Prostate gland (tissue), 2 donors: ENCODE results near the gene SLC34A3. TPM values are rescaled to one million over a fixed set of nuclear protein-coding genes. Genes with fewer than 3 reads are reported as not detected.

Experiments used
- DNase-seq: peaks from one replicate; pipeline ENCODE4 v3.0.0-alpha.2; 2019; ENCODE audit warnings: low spot score
- H3K27ac ChIP-seq, 2 donors: fragments of 200-600 bp; sonication (generic); 2 replicates each; pipeline ENCODE4 v1.5.1; 2017 to 2019
- H3K27me3 ChIP-seq: fragments of 200-600 bp; sonication (generic); replicated peaks from 2 replicates; pipeline ENCODE4 v1.5.1; 2019; ENCODE audit not compliant: insufficient read depth
- H3K36me3 ChIP-seq, 2 donors: fragments of 200-600 bp; sonication (generic); 1 replicate in 1 of 2; 2 replicates in 1 of 2; pipeline versions ENCODE4 v1.5.1 to v1.8.1; 2017 to 2019
- H3K4me1 ChIP-seq: fragments of 200-600 bp; sonication (generic); replicated peaks from 2 replicates; pipeline ENCODE4 v1.5.1; 2019
- H3K4me3 ChIP-seq, 2 donors: fragments of 200-600 bp; sonication (generic); 2 replicates each; pipeline ENCODE4 v1.5.1; 2017 to 2019
- H3K9me3 ChIP-seq: fragments of 200-600 bp; sonication (generic); 2 replicates; pipeline ENCODE4 v1.5.1; 2017
- POLR2A ChIP-seq: fragments of 450-650 bp; IDR thresholded peaks from one replicate; pipeline ENCODE4 v1.6.1; 2016; ENCODE audit warnings: antibody characterized with exemption, mild to moderate bottlenecking
- POLR2AphosphoS5 ChIP-seq: sonication (generic); formaldehyde crosslinking; IDR thresholded peaks from one replicate; pipeline ENCODE4 v1.6.1; 2017; ENCODE audit warnings: antibody characterized with exemption
- WGBS: methylation state at CpG from one replicate; pipeline ENCODE4 v1.1.5; 2018; 5-methylcytosine and 5-hydroxymethylcytosine counted together
- intact Hi-C: fragments of 100-400 bp; cut with DNase I; formaldehyde crosslinking; loops from one replicate; pipeline ENCODE4 v1.14.2; 2022
- total RNA-seq, 2 donors: library from RNA; depleted of rRNA; stranded (reverse); fragments of >200 nt; gene quantifications; one replicate each; pipeline ENCODE4 v1.1.0, GENCODE V29; 2016
- TF ChIP-seq, protein P1 (sequence below), 4 experiments: fragments of 200-600 bp in 2 of 4; fragments of 450-650 bp in 2 of 4; sonication (generic) in 2 of 4; IDR thresholded peaks; 1 replicate in 3 of 4; 2 replicates in 1 of 4; pipeline ENCODE4 v1.5.1; 2016 to 2019; ENCODE audit warnings: antibody characterized with exemption in 4 of 4, mild to moderate bottlenecking in 2 of 4, moderate library complexity in 2 of 4

The SLC34A3 gene
- total RNA-seq, 2 donors from 2014 or later: 0.57 TPM; not detected in 1

DNA sequence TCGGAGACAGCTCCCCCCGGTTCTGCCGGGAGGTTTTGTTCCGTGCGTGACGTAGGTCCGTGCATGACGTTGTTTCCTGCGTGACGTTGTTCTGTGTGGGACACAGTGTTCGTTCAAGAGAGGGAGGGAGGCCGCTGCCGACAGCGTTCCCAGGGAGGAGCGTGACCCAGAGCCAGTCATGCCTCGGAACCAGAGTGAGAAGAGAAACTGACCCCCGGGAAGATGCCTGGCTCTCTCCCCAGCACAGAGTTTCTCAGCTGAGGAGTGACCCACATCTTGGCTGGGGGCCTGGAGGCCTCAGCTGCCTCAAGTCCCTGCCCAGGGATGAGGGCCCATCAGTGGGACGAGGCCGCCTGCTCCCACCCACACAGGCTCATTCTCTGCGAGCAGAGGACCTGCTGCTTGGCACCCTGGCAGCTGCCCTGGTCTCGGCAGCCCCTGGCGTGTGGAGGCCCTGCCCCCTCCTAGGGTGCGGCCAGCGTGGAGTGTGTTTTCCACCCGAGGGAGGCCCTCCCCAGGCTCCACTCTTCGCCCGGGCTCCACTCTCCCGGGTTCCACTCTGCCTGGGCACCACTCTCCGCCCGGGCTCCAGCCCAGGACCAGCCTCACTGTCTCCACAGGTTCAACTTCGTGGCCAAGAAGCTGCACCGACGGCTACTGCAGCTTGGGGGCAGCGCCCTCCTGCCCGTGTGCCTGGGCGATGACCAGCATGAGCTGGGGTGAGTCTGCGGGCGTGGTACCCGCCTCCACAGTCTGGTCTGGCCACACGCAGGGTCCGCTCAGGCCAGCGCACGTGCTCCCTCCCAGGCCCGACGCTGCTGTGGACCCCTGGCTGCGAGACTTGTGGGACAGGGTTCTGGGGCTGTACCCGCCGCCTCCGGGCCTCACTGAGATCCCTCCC is 17.3 kb upstream of the SLC34A3 start:
- Histone ChIP-seq H3K9me3 (no peaks in the 10 kb centered on the region), H3K4me3 (no peak overlapping the region), H3K36me3 (no peaks in the 10 kb centered on the region), H3K27ac (no peak overlapping the region), H3K27me3 (no peaks in the 10 kb centered on the region), H3K4me1 (peaks cover 5% of the 10 kb centered on the region)
- intact Hi-C loops: no loop called here
- no peak for DNase-seq
- TF ChIP-seq, protein P1, sequence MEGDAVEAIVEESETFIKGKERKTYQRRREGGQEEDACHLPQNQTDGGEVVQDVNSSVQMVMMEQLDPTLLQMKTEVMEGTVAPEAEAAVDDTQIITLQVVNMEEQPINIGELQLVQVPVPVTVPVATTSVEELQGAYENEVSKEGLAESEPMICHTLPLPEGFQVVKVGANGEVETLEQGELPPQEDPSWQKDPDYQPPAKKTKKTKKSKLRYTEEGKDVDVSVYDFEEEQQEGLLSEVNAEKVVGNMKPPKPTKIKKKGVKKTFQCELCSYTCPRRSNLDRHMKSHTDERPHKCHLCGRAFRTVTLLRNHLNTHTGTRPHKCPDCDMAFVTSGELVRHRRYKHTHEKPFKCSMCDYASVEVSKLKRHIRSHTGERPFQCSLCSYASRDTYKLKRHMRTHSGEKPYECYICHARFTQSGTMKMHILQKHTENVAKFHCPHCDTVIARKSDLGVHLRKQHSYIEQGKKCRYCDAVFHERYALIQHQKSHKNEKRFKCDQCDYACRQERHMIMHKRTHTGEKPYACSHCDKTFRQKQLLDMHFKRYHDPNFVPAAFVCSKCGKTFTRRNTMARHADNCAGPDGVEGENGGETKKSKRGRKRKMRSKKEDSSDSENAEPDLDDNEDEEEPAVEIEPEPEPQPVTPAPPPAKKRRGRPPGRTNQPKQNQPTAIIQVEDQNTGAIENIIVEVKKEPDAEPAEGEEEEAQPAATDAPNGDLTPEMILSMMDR (IDR thresholded peaks at IDR 0.05): no peak
- TF ChIP-seq POLR2A (no peak), POLR2AphosphoS5 (no peak)
- WGBS: 89% methylated on average over 46 of the region's 49 CpGs

DNA sequence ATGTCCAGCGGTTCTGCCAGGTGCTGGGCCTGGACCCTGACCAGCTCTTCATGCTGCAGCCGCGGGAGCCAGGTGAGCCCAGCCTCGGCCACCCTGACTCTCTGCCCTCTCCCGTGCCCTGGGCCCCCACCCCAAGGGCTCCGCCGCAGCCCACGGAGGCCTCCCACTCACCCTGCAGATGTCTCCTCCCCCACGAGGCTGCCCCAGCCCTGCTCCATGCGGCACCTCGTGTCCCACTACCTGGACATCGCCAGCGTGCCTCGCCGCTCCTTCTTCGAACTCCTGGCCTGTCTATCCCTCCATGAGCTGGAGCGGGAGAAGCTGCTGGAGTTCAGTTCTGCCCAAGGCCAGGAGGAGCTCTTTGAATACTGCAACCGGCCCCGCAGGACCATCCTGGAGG is 16.1 kb upstream of the SLC34A3 start:
- Histone ChIP-seq H3K27ac (no peak overlapping the region), H3K27me3 (no peaks in the 10 kb centered on the region), H3K4me3 (no peak overlapping the region), H3K36me3 (no peaks in the 10 kb centered on the region), H3K9me3 (no peaks in the 10 kb centered on the region), H3K4me1 (peaks cover 5% of the 10 kb centered on the region)
- intact Hi-C loops: no loop called here
- no peak for DNase-seq
- TF ChIP-seq, protein P1 (IDR thresholded peaks at IDR 0.05): no peak
- TF ChIP-seq POLR2A: no peak
- TF ChIP-seq POLR2AphosphoS5: no peak
- WGBS: 96% methylated on average over 19 of the region's 19 CpGs

DNA sequence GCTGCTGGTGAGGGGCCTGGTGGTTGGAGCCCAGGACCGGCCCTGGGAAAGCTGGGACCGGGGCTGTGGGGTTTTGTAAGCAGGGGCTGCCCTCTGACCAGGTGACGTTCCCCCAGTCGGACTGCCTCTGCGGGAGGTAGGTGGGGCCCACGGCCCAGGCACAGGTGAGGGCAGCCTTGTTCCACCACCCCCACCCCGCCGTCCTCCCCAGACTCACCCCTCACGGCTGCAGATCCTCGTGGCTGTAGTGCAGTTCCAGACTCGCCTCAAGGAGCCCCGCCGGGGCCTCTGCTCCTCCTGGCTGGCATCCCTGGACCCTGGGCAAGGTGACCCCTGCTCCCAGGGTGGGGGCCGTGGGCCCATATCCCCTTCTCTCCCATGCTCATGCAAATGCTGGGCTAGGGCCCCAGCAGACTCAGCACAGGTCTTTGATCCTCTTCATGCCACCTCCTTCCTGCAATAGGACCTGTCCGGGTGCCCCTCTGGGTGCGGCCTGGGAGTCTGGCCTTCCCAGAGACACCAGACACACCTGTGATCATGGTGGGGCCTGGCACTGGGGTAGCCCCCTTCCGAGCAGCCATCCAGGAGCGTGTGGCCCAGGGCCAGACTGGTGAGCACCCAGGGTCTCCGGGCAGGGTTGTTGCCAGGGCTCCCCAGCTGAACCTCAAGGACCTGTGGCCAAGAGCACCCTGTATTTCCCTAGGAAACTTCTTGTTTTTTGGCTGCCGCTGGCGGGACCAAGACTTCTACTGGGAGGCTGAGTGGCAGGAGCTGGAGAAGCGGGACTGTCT is 15.3 kb upstream of the SLC34A3 start:
- no peaks in the 10 kb centered on the region for H3K9me3 ChIP-seq
- TF ChIP-seq, protein P1 (IDR thresholded peaks at IDR 0.05): no peak
- TF ChIP-seq POLR2A: no peak
- no peak for TF ChIP-seq POLR2AphosphoS5
- H3K36me3 ChIP-seq: no peaks in the 10 kb centered on the region
- intact Hi-C loops: no loop called here
- no peak for DNase-seq
- no peak overlapping the region for H3K27ac ChIP-seq
- H3K27me3 ChIP-seq: no peaks in the 10 kb centered on the region
- peaks cover 5% of the 10 kb centered on the region for H3K4me1 ChIP-seq
- 93% methylated on average over 22 of the region's 22 CpGs for WGBS
- no peak overlapping the region for H3K4me3 ChIP-seq

DNA sequence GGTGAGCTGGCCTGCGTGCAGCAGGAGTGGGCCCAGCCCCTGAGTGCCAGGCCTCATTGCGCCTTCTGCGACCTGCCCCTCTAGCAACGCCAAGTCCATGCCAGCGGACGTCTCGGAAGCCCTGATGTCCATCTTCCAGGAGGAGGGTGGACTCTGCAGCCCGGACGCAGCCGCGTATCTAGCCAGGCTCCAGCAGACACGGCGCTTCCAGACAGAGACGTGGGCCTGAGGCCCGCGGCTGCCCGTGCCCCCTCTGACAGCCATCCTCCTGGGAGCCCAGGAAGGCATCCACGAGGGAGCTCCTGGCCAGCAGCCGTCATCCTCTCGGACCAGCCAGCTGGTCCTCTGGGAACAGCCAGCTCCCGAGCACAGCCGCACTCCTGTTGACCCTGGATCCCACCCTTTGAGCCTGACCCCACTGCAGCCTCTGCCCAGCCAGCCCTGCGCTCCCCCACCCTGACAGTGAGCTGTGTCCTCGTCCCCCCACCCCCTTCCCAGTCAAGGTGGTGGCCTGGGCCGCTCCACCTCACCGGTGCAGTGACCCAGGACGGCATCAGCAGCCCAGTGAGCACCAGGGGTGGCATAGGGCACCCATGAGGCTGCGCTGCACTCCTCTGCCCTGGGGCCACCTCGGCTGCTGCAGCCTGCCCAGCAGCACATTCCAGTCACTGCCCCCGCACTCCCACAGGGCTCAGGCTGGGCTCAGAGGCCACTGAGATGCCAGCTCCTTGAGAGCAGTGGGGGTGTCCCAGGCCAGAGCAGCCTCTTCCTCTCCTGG is 14.3 kb upstream of the SLC34A3 start:
- intact Hi-C loops: no loop called here
- WGBS: 92% methylated on average over 28 of the region's 30 CpGs

More for the DNA sequence above, 14.3 kb upstream of the SLC34A3 start:
- Histone ChIP-seq H3K27me3 (no peaks in the 10 kb centered on the region), H3K4me1 (peaks cover 5% of the 10 kb centered on the region), H3K4me3 (no peak overlapping the region), H3K36me3 (no peaks in the 10 kb centered on the region), H3K27ac (peak overlapping the region; percentile 72 to 79), H3K9me3 (no peaks in the 10 kb centered on the region)
- no peak for TF ChIP-seq POLR2A
- TF ChIP-seq, protein P1 (IDR thresholded peaks at IDR 0.05): no peak
- no peak for TF ChIP-seq POLR2AphosphoS5
- DNase-seq: no peak
